ENCODE results near the gene SEC14L6.
"Not testable (repeated sequence)": the region's sequence is repeated elsewhere in the genome, so short reads cannot be mapped to it uniquely, and the experiment has no call there.

The SEC14L6 gene

GRCh38 chr22:30556388-30556787 is 9.8 kb upstream of the SEC14L6 start:
- Histone ChIP-seq H3K9ac (ENCODE audit: low read depth in 1 of 2, low read length in 2 of 2) (no peak overlapping the region), H3K4me1 (ENCODE audit: control insufficient read depth in 2 of 2, insufficient read depth in 2 of 2, low read length in 2 of 2) (no peaks in the 10 kb centered on the region), H3K27me3 (ENCODE audit: control insufficient read depth in 2 of 2, insufficient read depth in 2 of 2, low read length in 2 of 2) (no peaks in the 10 kb centered on the region), H3K27ac (ENCODE audit: low read depth in 2 of 2, low read length in 2 of 2) (no peak overlapping the region), H3K4me3 (ENCODE audit: low read length in 2 of 2) (no peak overlapping the region), H3K36me3 (ENCODE audit: control insufficient read depth in 2 of 2, insufficient read depth in 2 of 2, low read length in 2 of 2) (peaks cover 5 to 8% of the 10 kb centered on the region in 2 donors), H3K9me3 (ENCODE audit: control insufficient read depth in 2 of 2, low read length in 2 of 2) (no peaks in the 10 kb centered on the region)

GRCh38 chr22:30555282-30556210 is 9.0 kb upstream of the SEC14L6 start:
- Histone ChIP-seq H3K27me3 (ENCODE audit: control insufficient read depth in 2 of 2, insufficient read depth in 2 of 2, low read length in 2 of 2) (no peaks in the 10 kb centered on the region), H3K9me3 (ENCODE audit: control insufficient read depth in 2 of 2, low read length in 2 of 2) (no peaks in the 10 kb centered on the region), H3K4me1 (ENCODE audit: control insufficient read depth in 2 of 2, insufficient read depth in 2 of 2, low read length in 2 of 2) (no peaks in the 10 kb centered on the region)

GRCh38 chr22:30553971-30554370 is 7.4 kb upstream of the SEC14L6 start:
- Histone ChIP-seq H3K4me3 (ENCODE audit: low read length in 2 of 2) (no peak overlapping the region), H3K9me3 (ENCODE audit: control insufficient read depth in 2 of 2, low read length in 2 of 2) (no peaks in the 10 kb centered on the region), H3K4me1 (ENCODE audit: control insufficient read depth in 2 of 2, insufficient read depth in 2 of 2, low read length in 2 of 2) (no peaks in the 10 kb centered on the region), H3K27ac (ENCODE audit: low read depth in 2 of 2, low read length in 2 of 2) (no peak overlapping the region), H3K27me3 (ENCODE audit: control insufficient read depth in 2 of 2, insufficient read depth in 2 of 2, low read length in 2 of 2) (no peaks in the 10 kb centered on the region), H3K9ac (ENCODE audit: low read depth in 1 of 2, low read length in 2 of 2) (no peak overlapping the region), H3K36me3 (ENCODE audit: control insufficient read depth in 2 of 2, insufficient read depth in 2 of 2, low read length in 2 of 2) (peaks cover 5 to 8% of the 10 kb centered on the region in 2 donors)

More at GRCh38 chr22:30555282-30556210, 9.0 kb upstream of the SEC14L6 start:
- Histone ChIP-seq H3K4me3 (ENCODE audit: low read length in 2 of 2) (no peak overlapping the region), H3K27ac (ENCODE audit: low read depth in 2 of 2, low read length in 2 of 2) (no peak overlapping the region), H3K36me3 (ENCODE audit: control insufficient read depth in 2 of 2, insufficient read depth in 2 of 2, low read length in 2 of 2) (peaks cover 5 to 8% of the 10 kb centered on the region in 2 donors), H3K9ac (ENCODE audit: low read depth in 1 of 2, low read length in 2 of 2) (no peak overlapping the region)

- H3K27me3 ChIP-seq (ENCODE audit: control insufficient read depth in 2 of 2, insufficient read depth in 2 of 2, low read length in 2 of 2) = no peaks in the 10 kb centered on the region
- H3K27ac ChIP-seq (ENCODE audit: low read depth in 2 of 2, low read length in 2 of 2) = no peak overlapping the region
- peaks cover 5 to 8% of the 10 kb centered on the region in 2 donors for H3K36me3 ChIP-seq (ENCODE audit: control insufficient read depth in 2 of 2, insufficient read depth in 2 of 2, low read length in 2 of 2)
- H3K4me3 ChIP-seq (ENCODE audit: low read length in 2 of 2) = no peak overlapping the region
- H3K9ac ChIP-seq (ENCODE audit: low read depth in 1 of 2, low read length in 2 of 2) = no peak overlapping the region
- H3K9me3 ChIP-seq (ENCODE audit: control insufficient read depth in 2 of 2, low read length in 2 of 2) = no peaks in the 10 kb centered on the region
- no peaks in the 10 kb centered on the region for H3K4me1 ChIP-seq (ENCODE audit: control insufficient read depth in 2 of 2, insufficient read depth in 2 of 2, low read length in 2 of 2)
Measured at GRCh38 chr22:30552719-30553118, 6.2 kb upstream of the SEC14L6 start.

GRCh38 chr22:30551813-30552212 is 5.3 kb upstream of the SEC14L6 start:
- H3K27ac ChIP-seq (ENCODE audit: low read depth in 2 of 2, low read length in 2 of 2); H3K9ac ChIP-seq (ENCODE audit: low read depth in 1 of 2, low read length in 2 of 2); H3K36me3 ChIP-seq (ENCODE audit: control insufficient read depth in 2 of 2, insufficient read depth in 2 of 2, low read length in 2 of 2); H3K4me1 ChIP-seq (ENCODE audit: control insufficient read depth in 2 of 2, insufficient read depth in 2 of 2, low read length in 2 of 2); H3K27me3 ChIP-seq (ENCODE audit: control insufficient read depth in 2 of 2, insufficient read depth in 2 of 2, low read length in 2 of 2); H3K9me3 ChIP-seq (ENCODE audit: control insufficient read depth in 2 of 2, low read length in 2 of 2); H3K4me3 ChIP-seq (ENCODE audit: low read length in 2 of 2): not testable (repeated sequence)

GRCh38 chr22:30547188-30547587 is 647 bp upstream of the SEC14L6 start:
- Histone ChIP-seq H3K4me1 (ENCODE audit: control insufficient read depth in 2 of 2, insufficient read depth in 2 of 2, low read length in 2 of 2) (no peaks in the 10 kb centered on the region), H3K4me3 (ENCODE audit: low read length in 2 of 2) (no peak overlapping the region), H3K9me3 (ENCODE audit: control insufficient read depth in 2 of 2, low read length in 2 of 2) (no peaks in the 10 kb centered on the region), H3K36me3 (ENCODE audit: control insufficient read depth in 2 of 2, insufficient read depth in 2 of 2, low read length in 2 of 2) (no peaks in the 10 kb centered on the region), H3K27ac (ENCODE audit: low read depth in 2 of 2, low read length in 2 of 2) (no peak overlapping the region), H3K27me3 (ENCODE audit: control insufficient read depth in 2 of 2, insufficient read depth in 2 of 2, low read length in 2 of 2) (peaks cover 9 to 13% of the 10 kb centered on the region in 2 donors), H3K9ac (ENCODE audit: low read depth in 1 of 2, low read length in 2 of 2) (no peak overlapping the region)

- Histone ChIP-seq H3K36me3 (ENCODE audit: control insufficient read depth in 2 of 2, insufficient read depth in 2 of 2, low read length in 2 of 2) (no peaks in the 10 kb centered on the region), H3K4me3 (ENCODE audit: low read length in 2 of 2) (no peak overlapping the region), H3K9ac (ENCODE audit: low read depth in 1 of 2, low read length in 2 of 2) (no peak overlapping the region)
Measured at GRCh38 chr22:30542811-30543188, 3.7 kb downstream of the SEC14L6 start.

GRCh38 chr22:30541961-30542810 is 4.4 kb downstream of the SEC14L6 start:
- H3K4me1 ChIP-seq (ENCODE audit: control insufficient read depth in 2 of 2, insufficient read depth in 2 of 2, low read length in 2 of 2) = peaks cover 0 to 2% of the 10 kb centered on the region in 2 donors
- H3K9me3 ChIP-seq (ENCODE audit: control insufficient read depth in 2 of 2, low read length in 2 of 2) = no peaks in the 10 kb centered on the region
- no peaks in the 10 kb centered on the region for H3K36me3 ChIP-seq (ENCODE audit: control insufficient read depth in 2 of 2, insufficient read depth in 2 of 2, low read length in 2 of 2)
- no peak overlapping the region for H3K27ac ChIP-seq (ENCODE audit: low read depth in 2 of 2, low read length in 2 of 2)
- no peak overlapping the region for H3K9ac ChIP-seq (ENCODE audit: low read depth in 1 of 2, low read length in 2 of 2)
- H3K4me3 ChIP-seq (ENCODE audit: low read length in 2 of 2) = no peak overlapping the region
- H3K27me3 ChIP-seq (ENCODE audit: control insufficient read depth in 2 of 2, insufficient read depth in 2 of 2, low read length in 2 of 2) = peaks cover 12 to 20% of the 10 kb centered on the region in 2 donors

More at GRCh38 chr22:30542811-30543188, 3.7 kb downstream of the SEC14L6 start:
- no peaks in the 10 kb centered on the region for H3K9me3 ChIP-seq (ENCODE audit: control insufficient read depth in 2 of 2, low read length in 2 of 2)
- H3K27me3 ChIP-seq (ENCODE audit: control insufficient read depth in 2 of 2, insufficient read depth in 2 of 2, low read length in 2 of 2) = peaks cover 12 to 20% of the 10 kb centered on the region in 2 donors
- no peak overlapping the region for H3K27ac ChIP-seq (ENCODE audit: low read depth in 2 of 2, low read length in 2 of 2)
- H3K4me1 ChIP-seq (ENCODE audit: control insufficient read depth in 2 of 2, insufficient read depth in 2 of 2, low read length in 2 of 2) = peaks cover 0 to 2% of the 10 kb centered on the region in 2 donors

GRCh38 chr22:30541511-30541910 is 5.0 kb downstream of the SEC14L6 start:
- not testable (repeated sequence) for H3K36me3 ChIP-seq (ENCODE audit: control insufficient read depth in 2 of 2, insufficient read depth in 2 of 2, low read length in 2 of 2); H3K27ac ChIP-seq (ENCODE audit: low read depth in 2 of 2, low read length in 2 of 2); H3K4me1 ChIP-seq (ENCODE audit: control insufficient read depth in 2 of 2, insufficient read depth in 2 of 2, low read length in 2 of 2); H3K9me3 ChIP-seq (ENCODE audit: control insufficient read depth in 2 of 2, low read length in 2 of 2); H3K9ac ChIP-seq (ENCODE audit: low read depth in 1 of 2, low read length in 2 of 2); H3K4me3 ChIP-seq (ENCODE audit: low read length in 2 of 2)
- H3K27me3 ChIP-seq (ENCODE audit: control insufficient read depth in 2 of 2, insufficient read depth in 2 of 2, low read length in 2 of 2) = peaks cover 12 to 20% of the 10 kb centered on the region in 2 donors

GRCh38 chr22:30539368-30539767 is 7.2 kb downstream of the SEC14L6 start:
- Histone ChIP-seq H3K9ac (ENCODE audit: low read depth in 1 of 2, low read length in 2 of 2) (no peak overlapping the region), H3K36me3 (ENCODE audit: control insufficient read depth in 2 of 2, insufficient read depth in 2 of 2, low read length in 2 of 2) (no peaks in the 10 kb centered on the region), H3K4me3 (ENCODE audit: low read length in 2 of 2) (no peak overlapping the region), H3K4me1 (ENCODE audit: control insufficient read depth in 2 of 2, insufficient read depth in 2 of 2, low read length in 2 of 2) (peaks cover 0 to 2% of the 10 kb centered on the region in 2 donors), H3K9me3 (ENCODE audit: control insufficient read depth in 2 of 2, low read length in 2 of 2) (no peaks in the 10 kb centered on the region), H3K27ac (ENCODE audit: low read depth in 2 of 2, low read length in 2 of 2) (no peak overlapping the region), H3K27me3 (ENCODE audit: control insufficient read depth in 2 of 2, insufficient read depth in 2 of 2, low read length in 2 of 2) (peaks cover 12 to 20% of the 10 kb centered on the region in 2 donors)
